Activated naive CD4-positive, alpha-beta T cell treated with Interleukin-2 at 50 U/mL for 16 hours (primary cell): Measurements from ENCODE around the gene CAPRIN2.

Source experiments
- DNase-seq: peaks from one replicate; pipeline ENCODE4 v3.0.0-alpha.2; 2020

CAPRIN2 gene

DNA sequence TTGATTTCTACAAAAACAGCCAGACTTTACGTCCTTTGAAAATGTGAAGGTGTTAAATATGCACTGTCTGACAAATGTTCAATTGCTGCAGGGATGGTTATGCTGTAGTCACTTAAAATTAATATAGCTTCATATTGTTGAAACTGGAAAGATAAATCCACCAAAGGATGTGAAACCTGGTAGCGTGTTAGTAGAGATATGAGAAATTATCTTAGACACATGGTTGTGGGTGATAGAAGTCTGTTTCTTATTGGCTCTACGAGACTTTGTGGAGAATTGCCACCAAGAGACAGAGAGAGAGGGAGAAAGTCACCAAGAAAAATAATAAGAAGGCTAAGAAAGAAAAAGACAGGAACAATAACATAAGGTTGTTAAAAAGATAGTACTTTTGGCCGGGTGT lies 2.6 kb upstream of the CAPRIN2 start:
- no peak for DNase-seq

GRCh38 chr12:30756074-30756473 lies 1.3 kb upstream of the CAPRIN2 start:
- DNase-seq: no peak

GRCh38 chr12:30755395-30755762 lies 628 bp upstream of the CAPRIN2 start:
- no peak for DNase-seq

GRCh38 chr12:30754383-30754749 lies 385 bp downstream of the CAPRIN2 start:
- DNase-seq: no peak

DNA sequence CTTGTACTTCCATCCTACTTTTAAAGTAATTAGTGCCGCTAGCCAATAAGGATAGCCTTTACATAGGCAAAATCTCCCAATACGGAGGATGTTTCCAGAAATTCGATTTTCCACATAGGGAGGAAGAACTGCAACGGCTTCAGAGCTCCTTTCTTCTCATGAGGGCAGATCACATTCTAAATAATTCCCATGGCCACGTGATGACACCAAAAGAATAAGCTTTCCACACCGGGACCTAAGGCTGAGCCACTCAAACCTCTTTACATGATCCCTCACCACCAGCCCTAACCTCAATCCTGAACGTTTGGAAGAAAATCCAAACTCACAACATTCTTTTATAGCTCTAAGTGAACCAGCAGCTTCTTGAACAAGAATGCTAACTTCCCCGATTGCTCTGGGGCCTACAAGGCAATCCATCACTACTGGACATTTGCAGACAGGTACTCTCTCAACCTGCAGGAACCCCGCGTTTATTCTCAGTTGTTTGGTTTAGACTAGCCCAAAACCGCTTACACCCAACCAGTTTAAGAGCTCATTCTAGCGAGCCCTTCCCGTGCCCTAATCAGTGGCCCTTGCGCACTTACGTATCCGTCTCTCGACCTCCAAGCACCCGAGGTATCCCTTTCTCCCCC lies 884 bp downstream of the CAPRIN2 start:
- DNase-seq: no peak

- DNase-seq: no peak
These were observed 1.5 kb downstream of the CAPRIN2 start for GRCh38 chr12:30753233-30753632.

DNA sequence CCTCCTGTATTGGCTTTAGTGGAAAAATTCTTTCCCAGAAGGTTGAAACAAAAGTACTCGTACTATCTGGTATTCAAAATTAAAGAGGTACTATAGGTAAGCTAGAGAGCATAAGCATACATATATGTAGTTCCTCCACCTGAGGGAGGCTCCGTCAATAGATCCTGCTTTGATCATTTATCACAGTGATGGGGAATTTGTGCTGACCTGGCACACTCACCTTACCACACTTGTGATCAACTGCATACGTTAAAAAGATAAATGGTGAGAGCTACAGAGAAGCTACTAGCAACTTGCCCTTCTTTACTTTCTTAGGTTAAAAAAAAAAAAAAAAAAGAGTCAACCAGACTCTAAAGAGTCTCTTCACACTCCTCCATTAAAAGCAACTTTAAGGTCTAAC lies 2.5 kb downstream of the CAPRIN2 start:
- DNase-seq: no peak

DNA sequence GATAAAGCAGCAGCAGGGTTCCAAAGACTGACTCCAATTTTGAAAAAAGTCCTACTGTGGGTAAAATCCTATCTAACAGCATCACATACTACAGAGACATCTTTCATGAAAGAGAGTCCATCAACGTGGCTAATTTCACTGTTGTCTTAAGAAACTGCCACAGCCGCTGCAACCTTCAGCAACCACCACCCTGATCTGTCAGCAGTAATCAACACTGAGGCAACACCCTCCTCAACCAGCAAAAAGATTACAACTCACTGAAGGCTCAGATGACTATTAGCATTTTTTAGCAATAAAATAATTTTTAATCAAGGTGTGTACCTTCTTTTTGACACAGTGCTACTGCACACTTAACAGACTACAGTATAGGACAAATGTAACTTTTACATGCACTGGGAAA lies 6.6 kb downstream of the CAPRIN2 start:
- no peak for DNase-seq

DNA sequence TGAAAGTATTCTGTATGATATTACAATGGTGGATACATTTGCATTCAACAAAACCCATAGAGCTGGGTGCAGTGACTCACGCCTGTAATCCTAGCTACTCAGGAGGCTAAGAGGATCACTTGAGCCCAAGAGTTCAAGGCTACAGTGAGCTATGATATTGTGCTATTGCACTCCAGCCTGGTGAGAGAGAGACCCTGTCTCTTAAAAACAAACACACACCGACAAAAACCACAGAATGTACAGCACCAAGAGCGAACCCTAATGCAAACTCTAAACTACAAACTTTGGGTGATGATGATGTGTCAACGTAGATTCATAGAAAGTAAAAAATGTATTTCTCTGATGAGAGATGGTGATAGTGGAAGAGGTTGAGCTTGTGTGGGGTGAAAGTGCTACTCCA lies 8.6 kb downstream of the CAPRIN2 start:
- DNase-seq: no peak

DNA sequence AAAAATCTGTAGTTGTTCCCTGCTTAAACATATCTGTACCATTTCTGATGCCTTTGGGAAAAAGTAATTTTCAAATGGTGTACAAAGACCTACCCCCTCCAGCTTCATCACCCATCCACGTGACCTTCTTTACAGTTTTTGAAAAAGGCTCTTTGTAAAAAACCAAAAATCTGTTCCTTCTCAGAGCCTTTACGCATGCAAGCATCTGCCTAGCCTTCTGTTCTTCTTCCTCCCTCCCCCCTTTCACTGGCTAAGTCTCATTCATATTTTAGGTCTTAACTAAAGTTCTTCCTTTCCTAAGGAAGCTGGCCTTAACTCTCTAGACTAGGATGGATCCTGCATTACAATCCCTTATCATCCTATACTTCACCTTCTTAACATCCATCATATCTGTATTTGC lies 10.4 kb downstream of the CAPRIN2 start:
- no peak for DNase-seq

DNA sequence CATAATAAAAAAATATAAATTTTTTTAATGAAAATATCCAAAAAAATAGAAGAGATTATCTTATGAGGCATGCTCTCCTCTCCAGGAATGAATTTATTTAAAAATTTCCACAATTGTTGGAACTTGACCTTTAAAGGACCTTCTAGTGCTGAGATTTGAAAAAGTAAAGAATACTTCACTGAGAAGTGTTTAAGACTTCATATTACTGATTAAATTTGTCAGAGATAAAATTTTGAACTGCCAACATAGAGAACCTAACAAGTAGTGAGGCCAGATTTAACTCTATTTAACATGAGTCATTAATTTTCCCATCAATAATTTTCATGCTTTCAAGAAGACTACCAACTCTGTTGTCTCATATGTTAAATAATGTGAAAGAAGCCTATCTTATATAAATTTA lies 14.5 kb downstream of the CAPRIN2 start:
- DNase-seq: no peak

DNA sequence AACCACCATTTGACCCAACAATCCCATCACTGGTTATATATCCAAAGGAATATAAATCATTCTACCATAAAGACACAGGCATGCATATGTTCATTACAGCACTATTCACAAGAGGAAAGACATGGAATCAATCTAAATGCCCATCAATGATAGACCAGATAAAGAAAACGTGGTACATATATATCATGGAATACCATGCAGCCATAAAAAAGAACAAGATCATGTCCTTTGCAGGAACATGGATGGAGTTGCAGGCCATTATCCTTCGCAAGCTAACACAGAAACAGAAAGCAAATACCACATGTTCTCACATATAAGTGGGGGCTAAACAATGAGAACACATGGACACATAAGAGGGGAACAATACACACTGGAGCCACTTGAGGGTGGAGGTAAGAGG lies 15.7 kb downstream of the CAPRIN2 start:
- no peak for DNase-seq

DNA sequence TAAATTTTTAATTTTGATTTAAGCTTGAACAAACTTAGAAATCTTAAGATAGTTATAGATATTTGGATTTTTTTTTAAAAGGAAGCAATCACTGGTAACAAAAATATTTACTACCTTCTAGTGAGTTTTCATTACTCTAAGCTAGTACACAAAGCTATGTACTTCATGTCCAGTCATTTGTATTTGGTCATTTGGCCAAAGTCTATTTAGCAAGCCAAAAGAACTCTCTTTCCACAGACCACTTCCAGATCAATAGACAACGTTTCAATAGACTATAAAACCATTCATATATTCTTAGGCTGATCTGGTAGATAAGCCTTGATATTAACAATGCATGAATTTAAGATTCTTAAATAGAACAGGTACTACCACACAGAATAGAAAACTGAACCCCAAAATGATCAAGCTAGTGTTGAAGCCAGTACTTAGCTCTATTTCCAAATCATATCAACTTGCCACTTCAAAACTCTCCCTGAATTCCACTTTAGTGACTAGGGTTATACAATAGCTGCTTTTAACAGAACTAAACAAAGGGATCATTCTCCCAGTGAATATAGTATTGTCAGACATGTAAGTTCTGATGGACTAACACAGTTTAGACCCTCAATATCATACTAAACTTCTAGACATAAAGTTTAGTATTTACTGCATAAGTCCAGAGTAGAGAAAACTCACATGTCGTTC lies 21.7 kb downstream of the CAPRIN2 start:
- DNase-seq: no peak

DNA sequence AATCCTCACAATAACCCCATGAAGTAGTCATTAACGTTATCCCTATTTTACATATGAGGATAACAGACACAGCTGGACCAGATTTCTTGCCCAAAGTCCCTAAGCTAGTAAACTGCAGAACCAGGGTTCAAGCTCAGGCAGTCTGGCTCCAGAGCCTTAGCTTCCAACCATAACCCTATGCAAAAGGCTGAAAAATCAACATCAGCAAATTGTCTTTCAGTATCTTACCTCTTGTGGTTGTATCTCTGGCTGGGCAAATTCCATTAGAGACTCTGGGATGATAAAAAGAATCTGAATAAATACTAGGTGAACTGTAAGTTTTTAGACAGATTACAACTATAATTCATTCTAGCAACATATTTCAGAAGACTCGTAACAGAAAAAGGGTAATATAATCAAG lies 24.7 kb downstream of the CAPRIN2 start:
- DNase-seq: no peak

DNA sequence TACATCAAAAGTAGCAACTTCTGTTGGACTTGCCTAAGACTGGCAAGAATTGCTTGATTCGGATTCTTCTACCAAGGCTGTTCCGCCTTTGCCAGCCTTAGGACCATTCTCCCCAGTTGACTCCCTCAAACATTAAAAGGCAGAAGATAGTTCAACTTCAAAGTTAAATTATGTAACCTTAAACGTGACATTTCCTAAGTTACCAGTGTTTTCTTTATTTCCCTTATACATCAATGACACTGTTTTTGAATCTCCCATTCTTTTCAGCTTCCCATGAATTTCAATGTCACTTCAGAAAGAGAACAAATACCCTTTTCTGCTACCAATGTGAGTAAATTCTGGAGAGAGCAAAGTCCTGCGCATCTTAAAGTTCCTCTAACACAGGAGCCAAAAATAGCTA lies 25.2 kb downstream of the CAPRIN2 start:
- no peak for DNase-seq

- no peak for DNase-seq
These were observed 28.1 kb downstream of the CAPRIN2 start for GRCh38 chr12:30726647-30727046.

- DNase-seq: no peak
These were observed 29.0 kb downstream of the CAPRIN2 start for GRCh38 chr12:30725739-30726138.

DNA sequence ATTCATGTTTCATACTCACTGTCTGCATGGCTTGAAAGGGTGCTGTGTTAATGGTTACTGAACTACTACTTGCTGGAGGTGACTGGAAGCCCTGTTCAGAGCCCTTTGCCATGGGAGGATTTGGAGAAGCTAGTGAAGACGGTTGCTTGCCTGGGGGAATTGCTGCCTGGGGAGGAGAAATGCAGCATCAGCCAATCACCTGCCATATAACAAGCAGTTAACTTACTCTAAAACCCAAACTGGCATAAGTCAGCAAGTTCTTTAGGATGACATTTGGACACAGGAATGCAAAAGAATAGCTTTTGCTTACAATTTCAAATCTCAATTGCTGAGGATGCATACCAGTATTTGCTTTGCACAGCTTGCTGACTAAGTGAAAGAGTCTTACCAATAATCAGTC lies 35.7 kb downstream of the CAPRIN2 start:
- no peak for DNase-seq

DNA sequence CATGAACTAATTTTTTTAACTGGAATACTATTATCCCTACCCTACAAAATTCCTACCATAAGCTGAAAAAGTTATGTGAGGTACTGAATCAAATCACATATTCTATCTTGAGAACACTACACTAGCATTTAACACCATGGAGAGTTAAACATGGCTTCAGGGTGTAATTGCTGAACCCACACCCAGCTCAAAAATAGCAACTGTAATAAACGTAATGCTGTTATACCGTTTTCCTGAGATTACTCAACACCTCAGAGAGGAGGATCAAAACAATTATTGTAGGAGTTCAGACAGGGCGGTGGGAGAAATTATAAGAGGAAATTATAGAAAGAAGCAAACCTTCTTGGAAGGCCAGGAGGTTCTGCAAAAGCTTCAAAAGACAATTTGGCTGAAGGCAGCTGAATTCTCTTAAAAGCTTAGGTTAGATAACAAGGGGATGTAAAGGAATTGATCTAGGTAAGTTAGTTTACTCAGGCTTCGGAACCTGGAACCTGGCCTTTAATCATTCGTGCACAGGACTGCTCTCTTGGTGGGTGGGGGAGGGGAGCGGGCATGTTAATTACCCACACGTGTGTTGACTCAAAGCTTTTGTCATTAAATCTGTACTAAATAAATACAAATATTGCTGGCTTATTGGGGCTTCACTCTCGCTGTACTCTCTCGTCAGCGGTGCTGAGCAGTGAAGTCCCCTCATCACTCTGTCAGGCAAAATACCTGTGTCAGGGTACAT lies 47.0 kb downstream of the CAPRIN2 start:
- no peak for DNase-seq

GRCh38 chr12:30706476-30706875 lies 48.3 kb downstream of the CAPRIN2 start:
- no peak for DNase-seq

DNA sequence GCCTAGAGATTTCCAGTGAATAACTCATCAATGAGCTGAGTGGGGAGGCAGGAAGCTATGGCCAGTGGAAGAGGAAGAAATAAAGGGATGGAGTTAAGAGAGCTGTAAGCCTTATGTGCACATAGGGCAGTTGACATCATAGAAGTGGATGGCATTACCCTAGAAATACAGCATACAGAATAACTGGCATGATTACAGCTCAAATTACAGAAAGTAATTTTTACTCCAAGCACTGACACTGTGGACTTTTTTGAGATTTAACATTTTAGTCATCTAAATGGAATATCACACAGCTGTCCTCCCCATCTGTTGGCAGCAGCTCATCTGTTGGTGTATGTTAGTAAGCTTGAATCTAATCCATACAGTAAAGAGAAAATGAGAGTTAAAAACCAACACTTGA lies 53.7 kb downstream of the CAPRIN2 start:
- DNase-seq: no peak

DNA sequence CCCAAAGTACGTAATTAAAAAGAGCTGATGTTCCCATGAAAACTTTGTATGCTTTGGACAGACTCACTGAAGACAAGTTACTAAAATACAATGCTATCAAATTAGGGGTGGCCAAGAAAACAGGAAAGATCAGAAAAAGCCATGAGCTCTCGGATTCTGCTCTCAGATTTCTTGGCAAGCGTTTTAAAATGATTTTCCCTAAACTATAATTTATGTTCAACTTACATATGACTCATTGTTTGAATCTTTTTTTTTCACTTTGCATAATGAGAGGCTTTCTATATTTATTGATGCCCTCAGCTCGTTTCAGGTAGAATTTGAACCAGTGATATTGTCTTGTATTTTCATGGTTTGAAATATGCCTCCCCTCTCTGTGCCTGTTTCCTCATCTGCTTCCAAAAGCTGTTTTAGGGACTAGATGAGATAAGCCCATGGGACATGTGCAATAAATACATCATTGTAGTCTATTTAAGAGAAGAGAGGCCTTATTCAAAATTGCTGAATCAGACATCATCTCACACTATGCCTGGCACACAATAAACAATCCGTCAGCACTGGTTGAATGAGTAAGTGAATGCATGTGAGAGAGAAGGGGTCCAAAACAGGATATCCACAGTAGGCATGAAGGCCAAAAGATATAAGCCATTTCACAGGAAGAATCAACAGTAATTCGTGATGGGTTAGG lies 54.4 kb downstream of the CAPRIN2 start:
- no peak for DNase-seq

DNA sequence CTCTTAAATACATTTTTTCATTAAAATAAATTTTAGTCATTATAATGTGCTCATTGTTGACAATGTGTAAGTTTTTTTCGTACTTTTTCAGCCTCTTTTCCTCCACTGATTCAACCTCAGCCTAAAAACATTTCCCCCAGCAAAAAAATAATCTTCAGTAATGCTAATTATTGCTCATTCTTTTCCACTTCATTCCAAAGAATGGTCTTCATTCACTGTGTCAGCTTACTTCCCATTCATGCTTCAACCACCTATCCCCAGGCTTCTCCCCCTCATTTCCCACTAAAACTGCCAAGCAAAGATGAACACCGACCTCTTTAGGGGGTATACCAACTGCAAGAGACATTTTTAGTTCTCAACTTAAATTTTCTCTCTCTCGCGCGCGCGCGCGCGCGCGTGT lies 56.4 kb downstream of the CAPRIN2 start:
- DNase-seq: no peak

GRCh38 chr12:30696943-30697342 lies 57.8 kb downstream of the CAPRIN2 start:
- no peak for DNase-seq
